RWPE2 (cell line): ENCODE data around the gene BARHL1.

ENCODE experiments used
- ATAC-seq: fragments of 200-7000 bp; cut with Tn5 transposase; 3 replicates; pipeline ENCODE4 v1.9.1; 2021; ENCODE audit warnings: low read depth
- DNase-seq: peaks from one replicate; pipeline ENCODE4 v3.0.0-alpha.2; 2020; ENCODE audit warnings: low spot score
- H3K27ac ChIP-seq: fragments of 450-650 bp; 2 replicates; pipeline ENCODE4 v1.5.1; 2017; ENCODE audit warnings: mild to moderate bottlenecking; ENCODE audit not compliant: poor library complexity, severe bottlenecking
- H3K27me3 ChIP-seq: fragments of 250-450 bp; sonication (Bioruptor Pico); 2 replicates; pipeline ENCODE4 v1.5.1; 2021; ENCODE audit warnings: mild to moderate bottlenecking, moderate library complexity; ENCODE audit not compliant: insufficient read depth, poor library complexity, severe bottlenecking
- H3K36me3 ChIP-seq: fragments of 250-450 bp; sonication (Bioruptor Pico); 2 replicates; pipeline ENCODE4 v1.5.1; 2020; ENCODE audit warnings: low read depth, mild to moderate bottlenecking, moderate library complexity
- H3K4me1 ChIP-seq: fragments of 250-450 bp; sonication (Bioruptor Pico); 2 replicates; pipeline ENCODE4 v1.5.1; 2021; ENCODE audit warnings: mild to moderate bottlenecking, moderate library complexity; ENCODE audit not compliant: insufficient read depth, poor library complexity, severe bottlenecking
- H3K4me3 ChIP-seq: fragments of 250-450 bp; sonication (Bioruptor Pico); 2 replicates; pipeline ENCODE4 v1.5.1; 2021; ENCODE audit warnings: mild to moderate bottlenecking, moderate library complexity; ENCODE audit not compliant: severe bottlenecking
- H3K9me3 ChIP-seq: fragments of 250-450 bp; sonication (Bioruptor Pico); 2 replicates; pipeline ENCODE4 v1.5.1; 2021; ENCODE audit warnings: mild to moderate bottlenecking, moderate library complexity; ENCODE audit not compliant: severe bottlenecking
- TF ChIP-seq, protein P1 (sequence below): fragments of 450-650 bp; IDR thresholded peaks from one replicate; pipeline ENCODE4 v1.5.1; 2017; ENCODE audit warnings: mild to moderate bottlenecking, moderate library complexity; ENCODE audit not compliant: poor library complexity, severe bottlenecking

Gene BARHL1

DNA sequence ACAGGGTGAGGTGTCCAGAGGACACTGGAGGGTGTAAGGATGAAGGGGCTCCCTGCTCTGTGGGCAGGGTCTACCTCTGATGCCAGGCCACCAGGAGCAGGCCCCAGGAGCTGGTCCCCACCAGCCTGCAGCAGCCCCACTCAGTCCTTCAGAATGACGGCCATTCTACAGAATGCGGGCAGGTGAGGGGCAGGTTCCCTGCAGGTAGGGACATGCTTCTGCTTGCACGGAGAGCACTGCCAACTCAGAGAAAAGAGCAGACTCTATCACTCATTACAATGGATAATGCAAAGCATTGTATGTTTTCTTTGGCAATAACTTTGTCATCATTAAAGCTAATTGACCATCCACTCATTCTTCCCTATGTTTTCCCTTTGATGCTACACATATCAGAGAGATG is 48.4 kb downstream of the BARHL1 start:
- DNase-seq: peak; percentile 78
- TF ChIP-seq, protein P1, sequence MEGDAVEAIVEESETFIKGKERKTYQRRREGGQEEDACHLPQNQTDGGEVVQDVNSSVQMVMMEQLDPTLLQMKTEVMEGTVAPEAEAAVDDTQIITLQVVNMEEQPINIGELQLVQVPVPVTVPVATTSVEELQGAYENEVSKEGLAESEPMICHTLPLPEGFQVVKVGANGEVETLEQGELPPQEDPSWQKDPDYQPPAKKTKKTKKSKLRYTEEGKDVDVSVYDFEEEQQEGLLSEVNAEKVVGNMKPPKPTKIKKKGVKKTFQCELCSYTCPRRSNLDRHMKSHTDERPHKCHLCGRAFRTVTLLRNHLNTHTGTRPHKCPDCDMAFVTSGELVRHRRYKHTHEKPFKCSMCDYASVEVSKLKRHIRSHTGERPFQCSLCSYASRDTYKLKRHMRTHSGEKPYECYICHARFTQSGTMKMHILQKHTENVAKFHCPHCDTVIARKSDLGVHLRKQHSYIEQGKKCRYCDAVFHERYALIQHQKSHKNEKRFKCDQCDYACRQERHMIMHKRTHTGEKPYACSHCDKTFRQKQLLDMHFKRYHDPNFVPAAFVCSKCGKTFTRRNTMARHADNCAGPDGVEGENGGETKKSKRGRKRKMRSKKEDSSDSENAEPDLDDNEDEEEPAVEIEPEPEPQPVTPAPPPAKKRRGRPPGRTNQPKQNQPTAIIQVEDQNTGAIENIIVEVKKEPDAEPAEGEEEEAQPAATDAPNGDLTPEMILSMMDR: no peak
- H3K27me3 ChIP-seq: no peaks in the 10 kb centered on the region
- H3K36me3 ChIP-seq: peaks cover 29% of the 10 kb centered on the region
- peaks cover 28% of the 10 kb centered on the region for H3K4me1 ChIP-seq
- no peaks in the 10 kb centered on the region for H3K9me3 ChIP-seq
- H3K4me3 ChIP-seq: no peak overlapping the region
- ATAC-seq: peak; percentile 64
- peak overlapping the region; percentile 80 for H3K27ac ChIP-seq

DNA sequence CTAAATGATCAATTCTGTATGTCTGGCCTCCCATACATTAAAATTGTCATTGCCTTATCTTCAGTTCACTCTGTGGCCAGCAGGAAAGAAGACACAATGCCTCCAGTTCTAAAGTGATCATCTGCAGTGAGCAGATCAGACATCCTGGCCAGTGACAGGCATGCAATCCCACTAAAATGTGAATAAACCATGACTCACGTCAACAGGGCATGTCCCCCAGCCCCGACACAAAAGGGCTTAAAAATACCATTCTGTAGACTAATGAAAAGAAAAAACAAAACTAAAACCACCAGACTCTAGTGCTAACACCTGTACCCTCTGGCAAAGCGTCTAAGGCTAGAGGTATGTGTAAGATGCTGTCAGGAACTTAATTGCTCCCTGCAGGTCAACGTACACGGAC is 48.9 kb downstream of the BARHL1 start:
- ATAC-seq: peak; percentile 94
- Histone ChIP-seq H3K4me1 (peaks cover 28% of the 10 kb centered on the region), H3K27me3 (no peaks in the 10 kb centered on the region), H3K36me3 (peaks cover 28% of the 10 kb centered on the region), H3K27ac (peak overlapping the region; percentile 80), H3K9me3 (no peaks in the 10 kb centered on the region), H3K4me3 (no peak overlapping the region)
- TF ChIP-seq, protein P1: no peak
- DNase-seq: peak; percentile 82

DNA sequence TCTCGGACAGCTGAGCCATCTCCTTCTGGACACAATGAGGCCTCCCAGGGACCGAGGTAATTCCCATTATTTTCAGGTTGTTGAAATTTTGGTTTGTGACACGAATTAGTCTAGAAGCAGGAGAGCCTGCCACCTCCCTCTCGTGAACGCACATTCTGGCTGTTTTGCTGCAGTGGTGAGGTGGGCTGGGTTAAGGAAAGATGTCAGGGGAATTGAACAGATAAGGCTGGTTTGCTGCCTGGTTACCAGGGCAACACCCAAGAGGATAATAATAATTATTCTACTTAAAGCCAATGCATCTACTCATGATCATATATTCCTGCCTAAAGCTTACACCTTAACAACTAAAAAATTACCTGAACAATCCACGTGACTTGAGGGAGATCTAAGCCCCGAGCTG is 49.3 kb downstream of the BARHL1 start:
- Histone ChIP-seq H3K9me3 (no peaks in the 10 kb centered on the region), H3K4me3 (no peak overlapping the region), H3K4me1 (peaks cover 28% of the 10 kb centered on the region), H3K27ac (peak overlapping the region; percentile 80), H3K27me3 (no peaks in the 10 kb centered on the region), H3K36me3 (peaks cover 31% of the 10 kb centered on the region)
- peak; percentile 11 for ATAC-seq
- TF ChIP-seq, protein P1: no peak
- no peak for DNase-seq

DNA sequence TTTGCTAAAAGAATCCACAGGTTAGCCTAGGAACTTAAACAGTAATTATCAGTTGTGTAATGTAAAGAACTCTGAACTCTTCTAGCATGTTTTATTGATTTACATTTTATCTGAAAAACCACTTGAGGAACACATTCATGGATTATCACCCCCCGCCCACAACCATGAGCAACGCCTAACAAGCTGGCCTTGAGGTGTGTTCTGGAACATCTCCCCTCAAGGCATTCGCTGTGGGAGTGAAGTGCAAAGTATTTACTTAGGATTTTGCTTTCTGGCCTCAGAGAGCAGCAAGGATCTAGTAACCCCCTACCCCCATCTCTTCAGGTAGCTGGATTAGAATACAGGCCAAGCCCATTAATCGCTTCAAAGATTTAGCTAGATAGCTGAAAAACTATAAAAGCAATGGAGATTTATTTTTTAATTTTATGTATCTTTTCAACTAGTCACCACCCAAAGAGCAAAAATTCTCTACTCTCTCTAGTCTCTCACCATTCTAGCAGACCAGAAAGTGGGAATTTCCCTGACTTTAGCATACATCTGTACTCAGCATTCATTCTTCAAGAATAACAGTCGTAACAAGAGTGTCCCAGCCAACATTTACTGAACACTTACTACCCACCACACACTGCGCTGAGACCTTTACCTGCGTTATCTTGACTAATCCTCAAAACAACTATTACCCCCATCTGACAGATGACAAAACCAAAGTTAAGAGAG is 50.2 kb downstream of the BARHL1 start:
- Histone ChIP-seq H3K36me3 (peaks cover 39% of the 10 kb centered on the region), H3K27me3 (no peaks in the 10 kb centered on the region), H3K9me3 (no peaks in the 10 kb centered on the region), H3K4me1 (peaks cover 35% of the 10 kb centered on the region), H3K27ac (peak overlapping the region; percentile 80), H3K4me3 (no peak overlapping the region)
- TF ChIP-seq, protein P1: no peak
- ATAC-seq (peak; percentile 11; the same call in 1 of the 3 replicates), DNase-seq (no peak)

DNA sequence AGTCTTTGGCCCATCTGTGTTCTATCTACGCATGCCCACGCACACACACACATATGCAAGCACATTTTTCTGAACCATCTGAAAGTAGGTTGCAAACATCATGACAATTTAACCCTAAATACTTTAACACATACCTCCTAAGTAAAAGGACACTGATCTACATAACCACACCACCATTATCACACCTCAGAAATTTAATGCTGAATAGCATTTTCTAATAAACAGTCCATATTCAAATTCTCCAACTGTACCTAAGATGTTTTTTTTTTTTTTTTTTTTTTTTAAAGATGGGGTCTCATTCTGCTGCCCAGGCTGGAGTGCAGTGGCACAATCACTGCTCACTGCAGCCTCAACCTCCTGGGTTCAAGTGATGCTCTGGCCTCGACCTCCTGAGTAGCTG is 51.9 kb downstream of the BARHL1 start:
- peaks cover 38% of the 10 kb centered on the region for H3K36me3 ChIP-seq
- no peaks in the 10 kb centered on the region for H3K9me3 ChIP-seq
- H3K27me3 ChIP-seq: no peaks in the 10 kb centered on the region
- ATAC-seq (no peak), DNase-seq (no peak)
- no peak overlapping the region for H3K27ac ChIP-seq
- peaks cover 50% of the 10 kb centered on the region for H3K4me1 ChIP-seq
- no peak overlapping the region for H3K4me3 ChIP-seq
- TF ChIP-seq, protein P1: no peak
